HCT116 (cell line): Measurements from ENCODE around the gene DENND1C. TPM values are rescaled to one million over a fixed set of nuclear protein-coding genes. Genes with fewer than 3 reads are reported as not detected.

Experiments
- ATAC-seq: fragments of 200-7000 bp; cut with Tn5 transposase; 2 replicates; pipeline ENCODE4 v1.9.1; 2020; ENCODE audit warnings: mild to moderate bottlenecking, moderate library complexity
- BruUV-seq: library from RNA; stranded (reverse); fragments of 400-500 nt; replicated peaks from 2 replicates; lab custom pipeline; 2021; lab: Mats Ljungman, UMichigan
- CTCF ChIA-PET: fragments of 300-600 bp; sonication (Branson Sonifier 250); formaldehyde crosslinking; loops from one replicate; lab custom pipeline; 2021; ENCODE audit warnings: antibody characterized with exemption; lab: Charles Lee
- POLR2A ChIA-PET: fragments of 300-600, 350-600 bp; sonication (Branson Sonifier 250); formaldehyde crosslinking; loops from one replicate; lab custom pipeline; 2021; ENCODE audit warnings: antibody characterized with exemption; lab: Charles Lee
- RAD21 ChIA-PET, 2 experiments: fragments of 300-600 bp; sonication (Branson Sonifier 250); formaldehyde crosslinking; loops; one replicate each; lab custom pipeline; 2023; ENCODE audit warnings: low total read pairs in 2 of 2; ENCODE audit not compliant: uncharacterized antibody in 2 of 2, unreplicated experiment in 2 of 2, low non-redundant PET in 1 of 2; lab: Charles Lee
- DNase-seq: peaks from one replicate; pipeline ENCODE4 v3.0.0-alpha.2; 2010; ENCODE audit warnings: low read depth, low spot score
- H2AFZ ChIP-seq: fragments of 200-600 bp; shearing (Covaris generic), sonication (generic); 2 replicates; pipeline ENCODE4 v1.6.1; 2017; ENCODE audit warnings: low read depth, mixed run types, mixed read lengths, antibody characterized with exemption, low read length; ENCODE audit not compliant: poor library complexity, severe bottlenecking
- H3K27ac ChIP-seq: 2 replicates; pipeline ENCODE4 v1.5.1; 2012; ENCODE audit warnings: low read depth, low read length
- H3K27me3 ChIP-seq: fragments of 200-600 bp; sonication (generic); 2 replicates; pipeline ENCODE4 v1.6.1; 2016; ENCODE audit warnings: mixed run types, low read length, mixed read lengths; ENCODE audit not compliant: insufficient read depth
- H3K36me3 ChIP-seq, 2 experiments: fragments of 200-500 bp in 1 of 2; fragments of 200-600 bp in 1 of 2; sonication (Bioruptor generic) in 1 of 2; sonication (generic) in 1 of 2; 2 replicates each; pipeline versions ENCODE4 v1.5.1 to v1.6.1; 2014 to 2016; ENCODE audit warnings: low read length in 2 of 2, inconsistent platforms in 1 of 2, mixed read lengths in 1 of 2, mixed run types in 1 of 2; ENCODE audit not compliant: insufficient read depth in 2 of 2, control insufficient read depth in 1 of 2
- H3K4me1 ChIP-seq, 2 experiments: fragments of 200-600 bp in 1 of 2; sonication (generic) in 1 of 2; 2 replicates each; pipeline versions ENCODE4 v1.5.1 to v1.6.1; 2012 to 2017; ENCODE audit warnings: low read length in 2 of 2, inconsistent platforms in 1 of 2, mild to moderate bottlenecking in 1 of 2, mixed read lengths in 1 of 2, mixed run types in 1 of 2, moderate library complexity in 1 of 2; ENCODE audit not compliant: insufficient read depth in 2 of 2, control insufficient read depth in 1 of 2
- H3K4me2 ChIP-seq: fragments of 200-600 bp; sonication (generic); 2 replicates; pipeline ENCODE4 v1.6.1; 2017; ENCODE audit warnings: mixed run types, low read length, mixed read lengths
- H3K4me3 ChIP-seq, 2 experiments: fragments of 200-600 bp in 1 of 2; sonication (generic) in 1 of 2; replicated peaks in 1 of 2; 2 replicates each; pipeline ENCODE4 v1.5.1; 2011 to 2016; ENCODE audit warnings: low read length in 2 of 2, control low read depth in 1 of 2, low read depth in 1 of 2, mild to moderate bottlenecking in 1 of 2, mixed read lengths in 1 of 2, mixed run types in 1 of 2
- H3K79me2 ChIP-seq: fragments of 200-600 bp; sonication (generic); 2 replicates; pipeline ENCODE4 v1.6.1; 2017; ENCODE audit warnings: mild to moderate bottlenecking, mixed run types, low read length, moderate library complexity, mixed read lengths; ENCODE audit not compliant: insufficient read depth
- H3K9ac ChIP-seq: fragments of 200-600 bp; sonication (generic); 2 replicates; pipeline ENCODE4 v1.6.1; 2016; ENCODE audit warnings: low read length, mixed read lengths
- H3K9me2 ChIP-seq: fragments of 200-600 bp; sonication (generic), shearing (Covaris generic); 2 replicates; pipeline ENCODE4 v1.6.1; 2017; ENCODE audit warnings: mixed run types, mild to moderate bottlenecking, moderate library complexity; ENCODE audit not compliant: insufficient read depth
- H3K9me3 ChIP-seq, 2 experiments: fragments of 200-500 bp in 1 of 2; fragments of 200-600 bp in 1 of 2; sonication (Bioruptor generic) in 1 of 2; sonication (generic) in 1 of 2; 2 replicates each; pipeline ENCODE4 v1.6.1; 2014 to 2017; ENCODE audit warnings: low read length in 2 of 2, mixed read lengths in 2 of 2, inconsistent platforms in 1 of 2, low read depth in 1 of 2, mild to moderate bottlenecking in 1 of 2, mixed run types in 1 of 2, moderate library complexity in 1 of 2; ENCODE audit not compliant: control insufficient read depth in 1 of 2, insufficient read depth in 1 of 2
- H4K20me1 ChIP-seq: fragments of 200-600 bp; sonication (generic), shearing (Covaris generic); 2 replicates; pipeline ENCODE4 v1.6.1; 2017; ENCODE audit warnings: mixed run types, mild to moderate bottlenecking, moderate library complexity; ENCODE audit not compliant: insufficient read depth
- SIN3A ChIP-seq: IDR thresholded peaks from 2 replicates; pipeline ENCODE4 v1.6.1; 2012; ENCODE audit warnings: low read depth
- SP1 ChIP-seq: IDR thresholded peaks from 2 replicates; pipeline ENCODE4 v1.6.1; 2012; ENCODE audit warnings: low read depth
- TCF7L2 ChIP-seq: IDR thresholded peaks from 2 replicates; pipeline ENCODE4 v1.7.0; 2011; ENCODE audit warnings: borderline replicate concordance, inconsistent platforms; ENCODE audit not compliant: insufficient read depth, insufficient read length; ENCODE audit errors: extremely low read depth
- intact Hi-C: fragments of 100-400 bp; cut with micrococcal nuclease; formaldehyde crosslinking; loops from 2 replicates; pipeline ENCODE4 v1.10.0; 2022
- total RNA-seq: library from RNA; stranded (reverse); gene quantifications from one replicate; pipeline ENCODE4 v1.2.1, GENCODE V29; 2021; ENCODE audit not compliant: unreplicated experiment
- TF ChIP-seq, protein P1 (sequence below): IDR thresholded peaks from 2 replicates; pipeline ENCODE4 v1.6.1; 2011; ENCODE audit warnings: mild to moderate bottlenecking, low read length, moderate library complexity; ENCODE audit not compliant: insufficient replicate concordance; ENCODE audit errors: extremely low read depth
- TF ChIP-seq, protein P2 (sequence below), 3 experiments: fragments of 200-600 bp in 1 of 3; sonication (generic) in 1 of 3; IDR thresholded peaks in 2 of 3; conservative IDR thresholded peaks in 1 of 3; 2 replicates each; pipeline ENCODE4 v1.5.1; 2012 to 2017; ENCODE audit warnings: low read depth in 2 of 3, low read length in 2 of 3, antibody characterized with exemption in 1 of 3, borderline replicate concordance in 1 of 3, control low read depth in 1 of 3, mild to moderate bottlenecking in 1 of 3, mixed read lengths in 1 of 3, mixed run types in 1 of 3, moderate library complexity in 1 of 3; ENCODE audit not compliant: insufficient read depth in 1 of 3

DENND1C gene
- total RNA-seq, 1 experiment from 2014 or later, result 0.54 TPM

DNA sequence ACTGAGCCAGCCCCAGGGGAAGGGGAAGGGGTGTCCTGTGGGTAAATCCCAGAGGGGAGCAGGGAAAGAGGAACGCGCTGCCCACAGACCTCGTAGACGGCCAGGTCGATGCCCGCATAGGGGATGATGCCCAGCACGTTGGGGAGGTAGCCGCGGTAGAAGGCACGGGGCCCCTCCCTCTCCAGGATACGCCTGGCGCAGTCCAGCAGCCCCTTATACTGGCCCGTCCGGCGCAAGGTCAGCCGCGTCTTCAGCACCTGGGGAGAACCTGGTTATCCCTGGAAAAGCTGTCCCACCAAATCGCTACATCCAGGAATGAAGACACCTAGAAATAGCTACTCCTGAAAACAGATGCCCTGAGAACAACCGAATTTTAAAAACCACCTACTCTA, 29.4 kb downstream of the DENND1C start:
- ATAC-seq, result no peak
- Histone ChIP-seq H3K4me2 (no peak overlapping the region), H3K4me1 (no peaks in the 10 kb centered on the region), H3K27me3 (no peaks in the 10 kb centered on the region), H3K36me3 (peaks cover 10 to 22% of the 10 kb centered on the region in 2 experiments), H2AFZ (no peak overlapping the region), H4K20me1 (no peaks in the 10 kb centered on the region), H3K9ac (no peak overlapping the region), H3K9me2 (no peaks in the 10 kb centered on the region), H3K9me3 (peaks cover 0 to 13% of the 10 kb centered on the region in 2 experiments; a peak in 2 of 4 replicates), H3K4me3 (no peak overlapping the region), H3K79me2 (no peaks in the 10 kb centered on the region), H3K27ac (no peak overlapping the region)
- RAD21 ChIA-PET, result no interaction called here
- intact Hi-C loops, result no loop called here
- DNase-seq, result no peak
- TF ChIP-seq SIN3A (no peak), TCF7L2 (no peak), SP1 (no peak)
- TF ChIP-seq, protein P1, sequence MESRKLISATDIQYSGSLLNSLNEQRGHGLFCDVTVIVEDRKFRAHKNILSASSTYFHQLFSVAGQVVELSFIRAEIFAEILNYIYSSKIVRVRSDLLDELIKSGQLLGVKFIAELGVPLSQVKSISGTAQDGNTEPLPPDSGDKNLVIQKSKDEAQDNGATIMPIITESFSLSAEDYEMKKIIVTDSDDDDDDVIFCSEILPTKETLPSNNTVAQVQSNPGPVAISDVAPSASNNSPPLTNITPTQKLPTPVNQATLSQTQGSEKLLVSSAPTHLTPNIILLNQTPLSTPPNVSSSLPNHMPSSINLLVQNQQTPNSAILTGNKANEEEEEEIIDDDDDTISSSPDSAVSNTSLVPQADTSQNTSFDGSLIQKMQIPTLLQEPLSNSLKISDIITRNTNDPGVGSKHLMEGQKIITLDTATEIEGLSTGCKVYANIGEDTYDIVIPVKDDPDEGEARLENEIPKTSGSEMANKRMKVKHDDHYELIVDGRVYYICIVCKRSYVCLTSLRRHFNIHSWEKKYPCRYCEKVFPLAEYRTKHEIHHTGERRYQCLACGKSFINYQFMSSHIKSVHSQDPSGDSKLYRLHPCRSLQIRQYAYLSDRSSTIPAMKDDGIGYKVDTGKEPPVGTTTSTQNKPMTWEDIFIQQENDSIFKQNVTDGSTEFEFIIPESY, result no peak
- TF ChIP-seq, protein P2, sequence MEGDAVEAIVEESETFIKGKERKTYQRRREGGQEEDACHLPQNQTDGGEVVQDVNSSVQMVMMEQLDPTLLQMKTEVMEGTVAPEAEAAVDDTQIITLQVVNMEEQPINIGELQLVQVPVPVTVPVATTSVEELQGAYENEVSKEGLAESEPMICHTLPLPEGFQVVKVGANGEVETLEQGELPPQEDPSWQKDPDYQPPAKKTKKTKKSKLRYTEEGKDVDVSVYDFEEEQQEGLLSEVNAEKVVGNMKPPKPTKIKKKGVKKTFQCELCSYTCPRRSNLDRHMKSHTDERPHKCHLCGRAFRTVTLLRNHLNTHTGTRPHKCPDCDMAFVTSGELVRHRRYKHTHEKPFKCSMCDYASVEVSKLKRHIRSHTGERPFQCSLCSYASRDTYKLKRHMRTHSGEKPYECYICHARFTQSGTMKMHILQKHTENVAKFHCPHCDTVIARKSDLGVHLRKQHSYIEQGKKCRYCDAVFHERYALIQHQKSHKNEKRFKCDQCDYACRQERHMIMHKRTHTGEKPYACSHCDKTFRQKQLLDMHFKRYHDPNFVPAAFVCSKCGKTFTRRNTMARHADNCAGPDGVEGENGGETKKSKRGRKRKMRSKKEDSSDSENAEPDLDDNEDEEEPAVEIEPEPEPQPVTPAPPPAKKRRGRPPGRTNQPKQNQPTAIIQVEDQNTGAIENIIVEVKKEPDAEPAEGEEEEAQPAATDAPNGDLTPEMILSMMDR (IDR thresholded peaks at IDR 0.05 in 2 of 3, conservative IDR thresholded peaks at IDR 0.05 in 1 of 3; ENCODE audit: borderline replicate concordance in 1 of 3, insufficient read depth in 1 of 3, low read depth in 2 of 3, low read length in 2 of 3), result no peak
- POLR2A ChIA-PET, result no interaction called here
- BruUV-seq, result no TSS peak
- CTCF ChIA-PET, result no interaction called here
